Right renal cortex interstitium (tissue), 3 donors: ENCODE data around the gene PCF11. TPM values are rescaled to one million over a fixed set of nuclear protein-coding genes. Genes with fewer than 3 reads are reported as not detected.

Source experiments
- DNase-seq, 3 donors: peaks; one replicate each; pipeline ENCODE4 v3.0.0-alpha.2; 2013; ENCODE audit warnings: low read depth in 3 of 3, low spot score in 2 of 3
- polyA plus RNA-seq, 3 donors: library from polyadenylated mRNA; unstranded; fragments of 120-200 nt; gene quantifications; one replicate each; pipeline ENCODE4 v1.2.1, GENCODE V29; 2013; ENCODE audit not compliant: insufficient read length in 3 of 3

The PCF11 gene
- polyA plus RNA-seq, 3 donors: 71.9 to 84.7 (median 81.6) TPM

DNA sequence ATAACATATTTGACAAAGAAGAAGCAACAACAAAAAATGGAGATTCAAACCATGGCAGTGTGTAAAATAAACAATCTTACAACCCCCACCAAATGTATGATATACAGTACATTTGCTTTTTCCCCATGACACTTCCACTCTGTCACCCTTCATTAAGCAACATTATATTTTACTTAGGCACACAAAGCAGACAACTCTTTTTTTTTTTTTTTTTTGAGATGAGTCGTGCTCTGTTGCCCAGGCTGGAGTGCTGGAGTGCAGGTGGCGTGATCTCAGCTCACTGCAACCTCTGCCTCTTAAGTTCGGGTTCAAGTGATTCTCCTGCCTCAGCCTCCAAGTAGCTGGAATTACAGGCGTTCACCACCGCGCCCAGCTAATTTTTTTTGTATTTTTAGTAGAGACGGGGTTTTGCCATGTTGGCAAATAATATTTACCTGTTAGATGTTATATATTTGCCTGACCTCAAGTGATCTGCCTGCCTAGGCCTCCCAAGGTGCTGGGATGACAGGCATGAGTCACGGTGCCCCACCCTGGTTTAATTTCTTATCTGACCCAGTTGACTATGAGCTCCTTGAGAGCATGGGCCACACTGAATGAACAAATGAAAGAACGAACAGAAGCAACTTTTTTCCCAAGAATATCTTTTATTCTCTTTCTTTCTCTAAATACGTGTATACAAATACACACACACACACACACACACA lies 5.5 kb upstream of the PCF11 start:
- no peak for DNase-seq

GRCh38 chr11:83152264-83152663 lies 4.7 kb upstream of the PCF11 start:
- no peak for DNase-seq

GRCh38 chr11:83153764-83154163 lies 3.2 kb upstream of the PCF11 start:
- no peak for DNase-seq

- DNase-seq: peak; percentile 99
These were observed 561 bp upstream of the PCF11 start for GRCh38 chr11:83156144-83156995.

- DNase-seq: peak; percentile 46 to 57 (median 51)
These were observed 844 bp downstream of the PCF11 start for GRCh38 chr11:83157594-83158356.

- peak in 1 of 3 donors; percentile 15 for DNase-seq
These were observed 1.4 kb downstream of the PCF11 start for GRCh38 chr11:83158357-83158786.

- DNase-seq: no peak
These were observed 2.3 kb downstream of the PCF11 start for GRCh38 chr11:83158965-83159901.

DNA sequence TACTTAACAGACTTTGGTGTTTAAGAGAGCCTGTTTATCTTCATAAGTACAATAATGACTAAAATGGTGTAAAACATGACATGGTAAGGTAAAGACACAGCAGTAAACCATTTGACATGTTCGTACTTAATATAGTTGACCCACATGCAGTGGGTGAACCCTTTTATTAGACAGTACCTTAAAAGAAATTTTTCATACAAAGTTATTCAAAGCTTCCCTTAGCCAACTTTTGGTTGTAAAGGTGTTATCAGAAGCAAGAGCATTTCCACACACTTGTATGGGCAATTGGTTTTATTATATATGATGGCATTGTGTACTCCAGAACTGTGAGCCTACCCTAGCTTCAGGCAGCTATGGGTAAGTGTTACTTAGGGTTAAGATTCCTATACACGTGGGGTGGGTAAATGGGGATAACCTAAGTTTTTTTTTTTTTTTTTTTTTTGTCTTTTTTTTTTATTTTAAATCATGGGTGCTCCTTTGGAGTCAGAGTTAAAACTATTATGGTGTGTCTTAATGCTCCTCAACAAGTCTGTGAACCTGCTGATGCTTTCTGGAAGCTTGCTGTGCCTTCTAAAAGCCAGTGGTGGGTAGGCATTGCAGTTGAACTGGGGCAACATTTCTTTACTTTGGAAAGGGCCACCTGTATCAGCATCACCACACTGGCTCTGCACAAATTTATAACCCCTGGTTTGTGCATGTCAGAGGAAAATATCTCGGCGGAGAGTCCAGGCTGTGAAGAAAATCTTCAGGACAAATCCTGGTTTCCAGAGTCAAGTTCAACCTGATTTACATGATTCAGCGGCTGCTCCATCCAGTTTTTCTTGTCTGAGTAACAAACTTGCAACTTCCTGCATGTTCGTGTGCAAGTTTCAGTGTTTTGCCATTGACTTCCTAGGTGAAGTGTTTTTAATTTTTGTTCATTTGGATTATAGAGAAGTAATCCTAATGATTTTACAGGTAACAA lies 3.3 kb downstream of the PCF11 start:
- DNase-seq: no peak

- no peak for DNase-seq
These were observed 4.8 kb downstream of the PCF11 start for GRCh38 chr11:83161610-83162199.

- no peak for DNase-seq
These were observed 5.4 kb downstream of the PCF11 start for GRCh38 chr11:83162377-83162776.

DNA sequence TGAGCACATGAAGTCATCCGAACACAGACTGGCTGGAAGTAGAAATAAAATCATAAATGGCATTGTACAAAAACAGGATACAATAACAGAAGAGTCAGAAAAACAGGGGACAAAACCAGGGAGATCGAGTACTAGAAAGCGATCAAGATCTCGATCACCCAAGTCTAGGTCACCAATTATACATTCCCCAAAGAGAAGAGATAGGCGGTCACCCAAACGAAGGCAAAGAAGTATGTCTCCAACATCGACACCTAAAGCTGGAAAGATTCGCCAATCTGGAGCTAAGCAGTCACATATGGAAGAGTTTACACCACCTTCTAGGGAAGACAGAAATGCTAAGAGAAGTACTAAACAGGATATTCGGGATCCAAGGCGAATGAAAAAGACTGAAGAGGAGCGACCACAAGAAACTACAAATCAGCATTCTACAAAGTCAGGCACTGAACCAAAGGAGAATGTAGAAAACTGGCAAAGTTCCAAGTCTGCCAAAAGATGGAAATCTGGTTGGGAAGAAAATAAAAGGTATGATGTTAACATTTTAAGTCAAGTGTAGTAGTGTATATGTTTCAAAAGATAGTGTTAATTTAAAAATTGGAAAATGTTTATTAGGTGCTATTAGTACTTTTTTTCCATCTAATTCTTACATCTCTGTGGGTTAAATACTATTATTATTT lies 9.4 kb downstream of the PCF11 start:
- no peak for DNase-seq

GRCh38 chr11:83168756-83169155 lies 11.8 kb downstream of the PCF11 start:
- no peak for DNase-seq

DNA sequence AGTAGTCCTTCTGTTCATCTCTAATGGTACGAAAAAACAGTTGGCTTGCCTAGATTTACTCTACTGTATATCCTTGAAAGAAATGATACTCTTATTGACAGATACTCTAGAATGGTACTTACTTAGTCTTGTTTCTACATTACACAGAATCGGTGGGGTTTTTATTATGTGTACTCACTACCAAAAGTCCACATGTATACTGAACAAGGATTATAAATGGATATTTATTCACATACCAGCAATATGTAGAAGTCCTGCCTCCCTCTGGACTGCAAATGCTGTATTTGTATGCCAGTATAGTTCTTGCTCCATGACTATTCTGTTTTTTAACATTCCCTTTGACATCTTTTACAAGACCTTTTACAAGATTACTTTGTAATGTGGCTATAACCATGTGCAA lies 13.9 kb downstream of the PCF11 start:
- no peak for DNase-seq

DNA sequence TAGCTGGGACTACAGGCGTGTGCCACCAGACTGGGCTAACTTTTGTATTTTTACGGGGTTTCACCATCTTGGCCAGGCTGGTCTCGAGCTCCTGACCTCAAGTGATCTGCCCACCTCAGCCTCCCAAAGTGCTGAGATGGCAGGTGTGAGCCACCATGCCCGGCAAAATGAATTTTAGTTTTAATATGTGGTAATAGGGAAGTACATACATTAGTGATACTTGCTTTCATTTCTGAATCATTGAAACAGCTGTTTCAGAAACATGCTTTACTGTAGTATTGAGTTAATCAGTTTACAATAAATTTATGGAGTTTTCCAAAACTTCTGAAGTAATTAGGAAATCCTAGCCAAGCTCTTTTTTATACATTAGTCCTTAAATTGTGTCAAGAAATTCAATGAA lies 15.6 kb downstream of the PCF11 start:
- no peak for DNase-seq

GRCh38 chr11:83174008-83174407 lies 17.1 kb downstream of the PCF11 start:
- DNase-seq: no peak

GRCh38 chr11:83175815-83176214 lies 18.9 kb downstream of the PCF11 start:
- no peak for DNase-seq

- DNase-seq: no peak
These were observed 24.9 kb downstream of the PCF11 start for GRCh38 chr11:83181815-83182214.

- DNase-seq: no peak
These were observed 28.8 kb downstream of the PCF11 start for GRCh38 chr11:83185767-83186166.
